ENCODE data around the gene ZBED4. TPM values are rescaled to one million over a fixed set of nuclear protein-coding genes. Genes with fewer than 3 reads are reported as not detected.

The ZBED4 gene
- total RNA-seq, 1 experiment from 2014 or later = 7.7 TPM

- no peak for DNase-seq (ENCODE audit: low read depth)
Measured at GRCh38 chr22:49921508-49922278, 68.0 kb downstream of the ZBED4 start.

- DNase-seq (ENCODE audit: low read depth) = no peak
Measured at GRCh38 chr22:49922484-49922883, 68.8 kb downstream of the ZBED4 start.

GRCh38 chr22:49922926-49923325 lies 69.3 kb downstream of the ZBED4 start:
- no peak for DNase-seq (ENCODE audit: low read depth)

GRCh38 chr22:49923445-49923844 lies 69.8 kb downstream of the ZBED4 start:
- peak; percentile 53 for DNase-seq (ENCODE audit: low read depth)

- DNase-seq (ENCODE audit: low read depth) = no peak
Measured at GRCh38 chr22:49924113-49924833, 70.6 kb downstream of the ZBED4 start.

GRCh38 chr22:49925525-49926128 lies 72.0 kb downstream of the ZBED4 start:
- no peak for DNase-seq (ENCODE audit: low read depth)

- DNase-seq (ENCODE audit: low read depth) = no peak
Measured at GRCh38 chr22:49926916-49927315, 73.3 kb downstream of the ZBED4 start.

- DNase-seq (ENCODE audit: low read depth) = no peak
Measured at GRCh38 chr22:49927483-49928184, 74.0 kb downstream of the ZBED4 start.

GRCh38 chr22:49928185-49928495 lies 74.5 kb downstream of the ZBED4 start:
- DNase-seq (ENCODE audit: low read depth) = no peak

- no peak for DNase-seq (ENCODE audit: low read depth)
Measured at GRCh38 chr22:49928555-49929210, 75.0 kb downstream of the ZBED4 start.

GRCh38 chr22:49929211-49929979 lies 75.8 kb downstream of the ZBED4 start:
- no peak for DNase-seq (ENCODE audit: low read depth)

- DNase-seq (ENCODE audit: low read depth) = no peak
Measured at GRCh38 chr22:49929994-49930575, 76.4 kb downstream of the ZBED4 start.

- peak; percentile 71 for DNase-seq (ENCODE audit: low read depth)
Measured at GRCh38 chr22:49930596-49931412, 77.2 kb downstream of the ZBED4 start.

GRCh38 chr22:49933236-49934159 lies 79.9 kb downstream of the ZBED4 start:
- DNase-seq (ENCODE audit: low read depth) = no peak

GRCh38 chr22:49934160-49934890 lies 80.7 kb downstream of the ZBED4 start:
- no peak for DNase-seq (ENCODE audit: low read depth)

GRCh38 chr22:49934891-49935557 lies 81.4 kb downstream of the ZBED4 start:
- no peak for DNase-seq (ENCODE audit: low read depth)

GRCh38 chr22:49935561-49935960 lies 81.9 kb downstream of the ZBED4 start:
- DNase-seq (ENCODE audit: low read depth) = no peak

Measured in RPMI7951 (cell line).